HUES64 (cell line): ENCODE measurements around the gene UNC13B.

ENCODE experiments used
- H3K27ac ChIP-seq: 2 replicates; pipeline ENCODE4 v1.7.0; 2013; ENCODE audit warnings: low read depth, low read length, inconsistent platforms
- H3K27me3 ChIP-seq: 2 replicates; pipeline ENCODE4 v1.6.1; 2013; ENCODE audit warnings: mild to moderate bottlenecking, low read length; ENCODE audit not compliant: insufficient read depth
- H3K36me3 ChIP-seq: 2 replicates; pipeline ENCODE4 v1.6.1; 2013; ENCODE audit warnings: mild to moderate bottlenecking, low read length; ENCODE audit not compliant: insufficient read depth
- H3K4me1 ChIP-seq: 2 replicates; pipeline ENCODE4 v1.6.1; 2013; ENCODE audit warnings: mild to moderate bottlenecking, low read length, moderate library complexity; ENCODE audit not compliant: insufficient read depth
- H3K4me3 ChIP-seq: 2 replicates; pipeline ENCODE4 v1.5.1; 2013; ENCODE audit warnings: mild to moderate bottlenecking, low read length, moderate library complexity
- H3K9ac ChIP-seq: 2 replicates; pipeline ENCODE4 v1.6.1; 2013; ENCODE audit warnings: mild to moderate bottlenecking, low read depth, low read length
- H3K9me3 ChIP-seq: 2 replicates; pipeline ENCODE4 v1.6.1; 2013; ENCODE audit warnings: low read depth, low read length; ENCODE audit not compliant: insufficient read depth
- WGBS: fragments of 150-250, 120-280 bp; methylation state at CpG from one replicate; pipeline ENCODE4 v1.1.7; 2013; ENCODE audit warnings: missing lambda C conversion rate; 5-methylcytosine and 5-hydroxymethylcytosine counted together

UNC13B gene

GRCh38 chr9:35355939-35356338 lies 194.1 kb downstream of the UNC13B start:
- no peaks in the 10 kb centered on the region for H3K4me1 ChIP-seq
- H3K4me3 ChIP-seq: no peak overlapping the region
- H3K9me3 ChIP-seq: no peaks in the 10 kb centered on the region
- H3K27ac ChIP-seq: no peak overlapping the region
- H3K36me3 ChIP-seq: no peaks in the 10 kb centered on the region
- 85% methylated on average over 1 of the region's 1 CpG for WGBS
- no peak overlapping the region for H3K9ac ChIP-seq
- H3K27me3 ChIP-seq: no peaks in the 10 kb centered on the region

GRCh38 chr9:35357116-35357515 lies 195.3 kb downstream of the UNC13B start:
- 100% methylated on average over 1 of the region's 2 CpGs for WGBS
- Histone ChIP-seq H3K36me3 (no peaks in the 10 kb centered on the region), H3K9me3 (no peaks in the 10 kb centered on the region)

GRCh38 chr9:35357826-35358225 lies 196.0 kb downstream of the UNC13B start:
- WGBS: 98% methylated on average over 4 of the region's 4 CpGs
- no peak overlapping the region for H3K27ac ChIP-seq

More at GRCh38 chr9:35357116-35357515, 195.3 kb downstream of the UNC13B start:
- Histone ChIP-seq H3K27me3 (no peaks in the 10 kb centered on the region), H3K4me3 (no peak overlapping the region), H3K4me1 (no peaks in the 10 kb centered on the region), H3K9ac (no peak overlapping the region), H3K27ac (no peak overlapping the region)

GRCh38 chr9:35364817-35365585 lies 203.2 kb downstream of the UNC13B start:
- H3K9ac ChIP-seq: no peak overlapping the region
- WGBS: 86% methylated on average over 3 of the region's 3 CpGs
- H3K36me3 ChIP-seq: 0 out of 2 replicates have a peak, but pooled peaks cover 5% of the 10 kb centered on the region
- H3K4me3 ChIP-seq: no peak overlapping the region
- no peaks in the 10 kb centered on the region for H3K9me3 ChIP-seq
- no peaks in the 10 kb centered on the region for H3K27me3 ChIP-seq
- H3K27ac ChIP-seq: no peak overlapping the region
- no peaks in the 10 kb centered on the region for H3K4me1 ChIP-seq

More at GRCh38 chr9:35357826-35358225, 196.0 kb downstream of the UNC13B start:
- H3K36me3 ChIP-seq: no peaks in the 10 kb centered on the region
- H3K9ac ChIP-seq: no peak overlapping the region
- H3K9me3 ChIP-seq: no peaks in the 10 kb centered on the region
- H3K27me3 ChIP-seq: no peaks in the 10 kb centered on the region
- H3K4me1 ChIP-seq: no peaks in the 10 kb centered on the region
- no peak overlapping the region for H3K4me3 ChIP-seq

GRCh38 chr9:35366627-35367026 lies 204.8 kb downstream of the UNC13B start:
- no peak overlapping the region for H3K27ac ChIP-seq
- H3K4me3 ChIP-seq: no peak overlapping the region
- H3K4me1 ChIP-seq: no peaks in the 10 kb centered on the region
- no peaks in the 10 kb centered on the region for H3K27me3 ChIP-seq
- H3K9ac ChIP-seq: no peak overlapping the region
- H3K9me3 ChIP-seq: no peaks in the 10 kb centered on the region
- H3K36me3 ChIP-seq: 0 out of 2 replicates have a peak, but pooled peaks cover 5% of the 10 kb centered on the region
- WGBS: 89% methylated on average over 2 of the region's 2 CpGs

GRCh38 chr9:35367451-35367850 lies 205.6 kb downstream of the UNC13B start:
- 100% methylated on average over 1 of the region's 2 CpGs for WGBS
- Histone ChIP-seq H3K27ac (no peak overlapping the region), H3K4me3 (no peak overlapping the region), H3K36me3 (0 out of 2 replicates have a peak, but pooled peaks cover 5% of the 10 kb centered on the region), H3K9ac (no peak overlapping the region), H3K4me1 (no peaks in the 10 kb centered on the region), H3K27me3 (no peaks in the 10 kb centered on the region), H3K9me3 (no peaks in the 10 kb centered on the region)

- H3K9me3 ChIP-seq: no peaks in the 10 kb centered on the region
- H3K27ac ChIP-seq: no peak overlapping the region
- no peak overlapping the region for H3K4me3 ChIP-seq
- H3K27me3 ChIP-seq: no peaks in the 10 kb centered on the region
- no peak overlapping the region for H3K9ac ChIP-seq
- 91% methylated on average over 5 of the region's 5 CpGs for WGBS
- H3K4me1 ChIP-seq: no peaks in the 10 kb centered on the region
- H3K36me3 ChIP-seq: 0 out of 2 replicates have a peak, but pooled peaks cover 9% of the 10 kb centered on the region
Observed at GRCh38 chr9:35370241-35370640, 208.4 kb downstream of the UNC13B start.

GRCh38 chr9:35374436-35374835 lies 212.6 kb downstream of the UNC13B start:
- Histone ChIP-seq H3K27me3 (no peaks in the 10 kb centered on the region), H3K4me3 (no peak overlapping the region), H3K9me3 (no peaks in the 10 kb centered on the region), H3K4me1 (no peaks in the 10 kb centered on the region), H3K27ac (no peak overlapping the region), H3K36me3 (0 out of 2 replicates have a peak, but pooled peaks cover 9% of the 10 kb centered on the region), H3K9ac (no peak overlapping the region)

- H3K36me3 ChIP-seq: 0 out of 2 replicates have a peak, but pooled peaks cover 5% of the 10 kb centered on the region
- H3K27ac ChIP-seq: no peak overlapping the region
- H3K9ac ChIP-seq: no peak overlapping the region
- H3K9me3 ChIP-seq: no peaks in the 10 kb centered on the region
- no peaks in the 10 kb centered on the region for H3K4me1 ChIP-seq
- no peaks in the 10 kb centered on the region for H3K27me3 ChIP-seq
- H3K4me3 ChIP-seq: no peak overlapping the region
- 96% methylated on average over 5 of the region's 5 CpGs for WGBS
Observed at GRCh38 chr9:35374910-35375309, 213.1 kb downstream of the UNC13B start.

- H3K4me1 ChIP-seq: no peaks in the 10 kb centered on the region
- no peaks in the 10 kb centered on the region for H3K27me3 ChIP-seq
- no peak overlapping the region for H3K27ac ChIP-seq
- H3K9ac ChIP-seq: no peak overlapping the region
- WGBS: 87% methylated on average over 4 of the region's 4 CpGs
- peaks cover 17% of the 10 kb centered on the region for H3K36me3 ChIP-seq
- H3K4me3 ChIP-seq: no peak overlapping the region
- no peaks in the 10 kb centered on the region for H3K9me3 ChIP-seq
Observed at GRCh38 chr9:35380039-35380438, 218.2 kb downstream of the UNC13B start.

- WGBS: 92% methylated on average over 2 of the region's 2 CpGs
- Histone ChIP-seq H3K27ac (no peak overlapping the region), H3K4me3 (no peak overlapping the region), H3K9me3 (no peaks in the 10 kb centered on the region), H3K9ac (no peak overlapping the region), H3K27me3 (no peaks in the 10 kb centered on the region), H3K4me1 (no peaks in the 10 kb centered on the region), H3K36me3 (peaks cover 16% of the 10 kb centered on the region)
Observed at GRCh38 chr9:35380619-35381018, 218.8 kb downstream of the UNC13B start.
